GM21423 (cell line): ENCODE results near the gene PRRC2B.
"Not testable (repeated sequence)": the region's sequence is repeated elsewhere in the genome, so short reads cannot be mapped to it uniquely, and the experiment has no call there.

Source experiments
- ATAC-seq: cut with Tn5 transposase; IDR thresholded peaks from one replicate; pipeline ENCODE4 v1.9.1; 2021; ENCODE audit warnings: mild to moderate bottlenecking, moderate library complexity; ENCODE audit not compliant: unreplicated experiment

PRRC2B gene

DNA sequence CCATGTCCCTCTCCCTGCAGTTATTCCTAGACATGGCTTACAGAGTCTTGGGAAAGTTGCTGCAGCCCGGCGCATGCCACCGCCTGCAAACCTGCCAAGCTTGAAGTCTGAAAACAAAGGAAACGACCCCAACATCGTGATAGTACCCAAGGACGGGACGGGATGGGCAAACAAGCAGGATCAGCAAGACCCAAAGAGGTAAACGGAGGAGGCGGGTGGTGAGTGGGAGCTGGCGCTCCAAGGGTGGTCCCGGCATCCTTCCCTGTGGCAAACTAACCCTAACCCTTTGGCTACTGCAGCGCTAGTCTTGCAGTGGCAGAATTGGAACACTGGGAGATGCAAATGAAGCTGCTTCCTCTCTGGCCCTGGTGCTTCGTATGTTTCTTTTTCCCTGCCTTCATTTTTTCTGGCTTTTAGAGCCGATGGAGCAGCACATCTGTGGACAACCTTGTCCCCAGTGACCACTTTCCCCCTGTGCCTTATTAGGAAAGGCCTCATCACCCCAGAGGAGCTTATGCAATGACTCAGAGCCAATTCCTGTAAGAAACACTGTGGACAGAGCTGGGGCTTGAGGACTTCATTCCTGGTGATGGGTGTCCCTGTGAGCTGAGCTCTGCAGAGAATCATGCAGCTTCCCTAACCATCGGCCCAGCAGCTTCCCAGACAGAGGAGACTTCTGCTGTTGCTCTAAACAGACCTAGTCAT is 38.9 kb downstream of the PRRC2B start:
- ATAC-seq = no peak

- ATAC-seq = no peak
Observed at GRCh38 chr9:131433302-131433854, 39.5 kb downstream of the PRRC2B start.

DNA sequence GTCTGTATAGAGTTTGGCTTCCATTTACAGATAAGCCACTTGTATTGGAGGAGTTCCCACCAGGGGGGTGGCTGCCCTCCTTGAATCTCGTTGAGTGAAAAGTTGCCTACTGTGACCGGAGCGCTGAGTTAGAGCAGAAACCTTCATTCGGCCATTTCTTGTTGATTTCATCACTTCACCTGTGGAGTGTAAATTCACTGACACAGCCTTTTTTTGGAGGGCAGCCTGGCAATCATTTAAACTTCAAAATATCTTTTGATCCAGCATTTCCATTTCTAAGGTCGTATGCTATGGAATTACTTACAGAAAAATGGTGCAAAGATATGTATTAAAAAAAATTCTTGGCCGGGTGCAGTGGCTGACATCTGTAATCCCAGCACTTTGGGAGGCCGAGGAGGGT is 40.8 kb downstream of the PRRC2B start:
- ATAC-seq = no peak

DNA sequence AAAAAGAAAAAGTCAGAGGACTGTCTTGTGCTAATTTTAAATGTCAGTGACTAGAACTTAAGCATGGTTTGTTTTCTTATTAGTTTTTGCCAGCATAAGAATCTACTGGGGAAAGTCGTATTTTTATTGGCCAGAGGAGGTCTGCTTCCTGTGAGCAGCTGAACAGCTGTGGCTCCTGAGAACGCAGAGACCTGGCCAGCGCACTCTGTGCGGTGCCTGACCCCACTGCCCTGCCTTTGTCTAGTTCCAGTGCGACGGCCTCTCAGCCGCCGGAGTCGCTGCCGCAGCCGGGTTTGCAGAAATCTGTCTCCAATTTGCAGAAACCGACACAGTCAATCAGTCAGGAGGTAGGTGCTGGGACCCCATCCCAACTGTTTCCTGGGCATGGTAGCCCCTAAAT is 42.5 kb downstream of the PRRC2B start:
- no peak for ATAC-seq

DNA sequence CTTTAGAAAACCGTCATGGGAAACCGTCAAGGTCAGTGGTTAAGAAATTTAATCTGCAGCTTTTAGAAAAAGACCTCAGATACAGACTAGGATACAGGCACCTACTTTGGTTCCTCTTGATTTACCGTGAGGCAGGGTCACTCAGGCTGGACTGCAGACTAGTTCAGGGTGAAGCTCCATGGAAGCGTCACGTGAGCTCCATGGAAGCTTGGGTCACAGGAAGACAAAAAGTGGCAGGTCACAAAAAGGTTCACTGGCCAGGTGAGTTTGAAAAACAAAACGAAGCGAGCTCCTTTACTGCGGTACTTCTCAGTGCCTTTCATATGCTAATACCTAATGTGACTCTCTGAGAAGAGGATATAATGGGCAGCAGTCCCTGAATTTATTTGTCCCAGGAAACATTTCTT is 43.0 kb downstream of the PRRC2B start:
- no peak for ATAC-seq

DNA sequence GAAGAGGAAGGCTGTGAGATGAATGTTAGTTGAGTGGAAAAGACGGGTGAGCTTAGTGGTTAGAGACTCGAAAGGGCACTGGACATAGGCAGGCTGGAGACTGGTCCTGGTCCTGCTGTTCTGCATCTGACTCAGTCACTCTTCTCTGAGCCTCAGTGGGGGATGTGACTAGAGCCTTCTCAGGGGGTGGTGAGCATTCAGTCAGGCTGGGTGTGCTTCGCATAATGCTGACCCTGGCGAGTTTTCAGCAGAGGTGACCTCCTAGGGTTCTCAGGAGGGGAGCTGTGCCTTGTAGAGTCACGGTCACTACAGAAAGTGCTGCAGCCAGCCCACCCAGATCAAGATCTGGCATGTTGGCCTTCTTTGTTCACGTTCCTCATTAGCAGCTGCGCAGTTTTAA is 44.3 kb downstream of the PRRC2B start:
- ATAC-seq = no peak

DNA sequence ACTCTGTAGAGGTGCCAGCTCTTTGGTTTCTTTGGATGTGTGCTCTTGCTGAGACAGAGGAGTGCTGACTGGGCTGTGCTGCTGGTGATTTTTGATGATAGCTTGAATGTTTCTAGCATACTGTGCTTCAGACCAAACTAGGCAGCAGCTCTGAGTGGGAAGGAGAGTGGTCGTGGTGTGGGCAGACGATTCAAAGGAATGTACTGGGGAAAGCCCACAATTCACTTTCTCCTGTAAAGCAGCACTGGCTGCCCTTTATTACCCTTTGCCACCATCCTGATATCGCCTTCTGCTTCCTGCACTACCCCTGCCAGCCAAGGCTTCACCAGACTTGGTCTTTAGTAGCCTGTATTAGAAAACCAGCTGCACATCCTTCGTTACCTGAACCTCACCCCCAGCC is 45.3 kb downstream of the PRRC2B start:
- ATAC-seq = no peak

GRCh38 chr9:131441441-131441840 is 47.6 kb downstream of the PRRC2B start:
- no peak for ATAC-seq

DNA sequence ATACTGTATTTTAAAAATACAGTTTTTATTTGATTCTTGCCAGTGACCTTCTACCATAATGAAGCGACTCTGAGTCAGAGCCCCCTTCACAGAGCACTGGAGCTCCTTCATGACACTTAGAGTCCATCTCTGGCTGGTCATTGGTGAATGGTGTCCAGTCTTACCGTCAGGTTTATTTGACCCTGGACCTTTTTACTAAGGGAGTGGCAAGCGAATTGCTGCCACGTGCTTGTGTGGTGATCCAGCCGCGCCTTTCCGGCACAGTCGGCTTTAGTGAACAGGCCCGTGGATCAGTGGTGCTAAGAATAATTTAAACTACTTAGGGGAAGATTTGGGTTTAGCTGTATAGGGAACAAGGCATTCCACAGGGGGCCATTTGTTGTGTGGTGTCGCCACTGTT is 48.5 kb downstream of the PRRC2B start:
- no peak for ATAC-seq

GRCh38 chr9:131443648-131444047 is 49.8 kb downstream of the PRRC2B start:
- no peak for ATAC-seq

- ATAC-seq = no peak
Observed at GRCh38 chr9:131446276-131446675, 52.4 kb downstream of the PRRC2B start.

GRCh38 chr9:131447148-131447547 is 53.3 kb downstream of the PRRC2B start:
- ATAC-seq = no peak

- no peak for ATAC-seq
Observed at GRCh38 chr9:131447600-131447999, 53.7 kb downstream of the PRRC2B start.

- ATAC-seq = no peak
Observed at GRCh38 chr9:131448818-131449217, 54.9 kb downstream of the PRRC2B start.

DNA sequence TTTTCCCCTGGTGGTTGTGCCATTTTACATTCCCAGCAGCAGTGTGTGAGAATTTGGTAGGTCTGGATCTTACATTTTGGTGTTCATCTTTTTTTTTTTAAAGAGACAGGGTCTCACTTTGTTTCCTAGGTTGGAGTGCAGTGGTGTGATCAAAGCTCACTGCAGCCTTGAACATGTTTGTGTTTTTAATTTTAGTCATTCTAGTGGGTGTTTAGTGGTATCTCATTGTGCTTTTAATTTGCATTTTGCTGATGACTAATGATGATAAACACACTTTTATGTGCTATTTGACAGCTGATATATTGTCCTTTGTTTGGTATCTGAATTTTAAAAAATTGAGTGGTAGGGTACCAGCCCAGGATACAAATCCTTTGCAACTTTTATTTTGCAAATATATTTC is 55.4 kb downstream of the PRRC2B start:
- no peak for ATAC-seq

DNA sequence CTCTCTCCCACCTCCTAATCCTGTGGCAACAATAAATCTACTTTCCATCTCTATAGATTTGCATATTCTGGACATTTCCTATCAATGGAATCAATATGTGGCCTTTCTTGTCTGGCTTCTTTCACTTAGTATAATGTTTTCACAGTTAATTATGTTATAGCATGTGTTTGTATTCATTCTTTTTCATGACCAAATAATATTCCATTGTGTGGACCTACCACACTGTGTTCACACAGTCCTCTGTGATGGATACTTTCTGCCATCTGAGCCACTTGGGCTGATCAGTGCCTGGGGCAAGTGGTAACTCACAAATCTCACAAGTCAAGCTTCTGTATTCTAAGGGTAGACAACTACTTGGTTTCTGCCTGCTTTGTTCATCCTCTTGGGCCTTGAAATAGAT is 60.1 kb downstream of the PRRC2B start:
- ATAC-seq = no peak

DNA sequence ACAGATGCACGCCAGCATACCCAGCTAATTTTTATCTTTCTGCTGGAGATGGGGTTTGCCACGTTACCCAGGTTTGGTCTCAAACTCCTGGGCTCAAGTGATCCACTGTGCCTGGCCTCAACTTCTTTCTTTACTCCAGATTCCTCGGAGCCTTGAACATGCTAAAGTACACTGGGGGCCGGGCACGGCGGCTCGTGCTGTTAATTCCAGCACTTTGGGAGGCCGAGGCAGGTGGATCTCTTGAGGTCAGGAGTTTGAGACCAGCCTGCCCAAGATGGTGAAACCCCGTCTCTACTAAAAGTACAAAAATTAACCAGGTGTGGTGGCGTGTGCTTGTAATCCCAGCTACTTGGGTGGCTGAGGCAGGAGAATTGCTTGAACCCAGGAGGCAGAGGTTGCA is 61.8 kb downstream of the PRRC2B start:
- not testable (repeated sequence) for ATAC-seq

GRCh38 chr9:131457746-131458145 is 63.9 kb downstream of the PRRC2B start:
- ATAC-seq = no peak

DNA sequence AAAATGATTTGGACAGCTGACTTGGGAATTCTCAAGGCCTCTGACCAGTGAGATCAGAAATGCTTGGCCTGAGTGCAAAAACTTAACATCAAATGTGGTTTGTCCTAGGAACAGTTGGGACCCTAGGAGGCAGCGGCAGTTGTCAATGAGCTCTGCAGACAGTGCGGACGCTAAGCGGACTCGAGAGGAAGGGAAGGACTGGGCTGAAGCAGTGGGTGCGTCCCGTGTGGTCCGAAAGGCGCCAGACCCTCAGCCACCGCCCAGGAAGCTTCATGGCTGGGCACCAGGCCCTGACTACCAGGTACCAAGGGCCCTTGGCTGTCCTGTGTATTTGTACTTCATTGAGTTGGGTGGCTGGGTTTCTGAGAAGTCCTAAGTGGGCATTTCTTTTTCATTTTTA is 65.2 kb downstream of the PRRC2B start:
- ATAC-seq = no peak

DNA sequence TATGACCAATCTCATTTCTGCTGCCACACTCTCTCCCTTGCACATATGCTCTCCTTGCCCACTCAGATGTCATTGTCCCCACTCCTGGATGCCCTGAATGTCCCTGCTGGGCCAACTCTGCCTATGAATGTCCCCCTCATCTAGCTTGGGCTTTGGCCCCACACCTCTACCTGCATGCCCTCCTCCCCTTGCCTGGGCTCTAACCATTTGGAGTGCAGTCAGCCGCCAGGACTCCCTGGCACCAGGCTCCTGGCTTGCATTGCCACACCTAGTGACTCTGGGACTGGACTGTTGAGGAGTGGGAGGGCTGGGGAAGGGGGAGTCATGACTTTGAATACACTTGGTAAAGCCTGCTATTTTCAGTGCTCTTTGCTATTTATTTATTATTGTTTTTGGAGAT is 67.3 kb downstream of the PRRC2B start:
- no peak for ATAC-seq

DNA sequence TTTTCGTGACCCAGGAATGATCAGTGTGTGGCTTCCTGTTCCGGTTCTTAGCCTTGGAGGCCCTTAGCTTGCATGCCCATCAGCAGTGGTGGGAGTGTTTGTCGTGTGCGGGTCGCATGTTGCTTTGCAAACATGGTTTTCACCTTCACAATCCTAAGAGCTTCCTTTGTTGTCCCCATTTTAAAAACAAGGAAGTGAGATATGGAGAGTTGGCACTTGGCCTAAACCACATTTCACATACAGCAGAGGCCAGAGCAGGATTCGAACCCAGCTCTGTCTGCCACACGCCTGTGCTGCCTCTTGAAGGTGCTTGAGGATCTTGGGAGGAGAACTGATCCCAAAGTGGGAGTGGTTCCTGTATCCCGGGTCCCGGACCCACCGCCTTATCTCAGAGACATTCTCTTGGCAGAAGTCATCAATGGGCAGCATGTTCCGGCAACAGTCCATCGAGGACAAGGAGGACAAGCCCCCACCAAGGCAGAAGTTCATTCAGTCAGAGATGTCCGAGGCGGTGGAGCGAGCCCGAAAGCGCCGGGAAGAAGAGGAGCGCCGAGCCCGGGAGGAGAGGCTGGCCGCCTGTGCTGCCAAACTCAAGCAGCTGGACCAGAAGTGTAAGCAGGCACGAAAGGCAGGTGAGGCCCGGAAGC is 70.6 kb downstream of the PRRC2B start:
- no peak for ATAC-seq

DNA sequence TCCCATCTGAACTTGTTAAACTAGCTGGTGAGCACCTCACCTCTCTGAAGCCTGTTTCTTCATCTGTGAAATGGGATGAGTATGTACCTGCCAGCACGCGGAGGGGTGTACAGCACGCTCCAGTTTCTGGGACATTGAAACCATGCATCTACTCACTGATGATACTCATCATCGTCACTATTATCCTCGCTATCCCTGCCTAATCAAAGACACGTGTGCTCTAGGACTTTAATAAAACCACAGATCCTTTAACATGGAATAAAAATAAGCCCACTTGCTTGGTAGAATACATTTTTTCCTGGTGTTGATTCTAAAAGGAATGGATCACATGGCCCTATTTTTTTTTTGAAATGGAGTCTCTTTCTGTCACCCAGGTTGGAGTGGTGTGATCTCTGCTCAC is 71.5 kb downstream of the PRRC2B start:
- ATAC-seq = no peak
